ENCODE data around the gene CACNA1B.
"Not testable (repeated sequence)": the region's sequence is repeated elsewhere in the genome, so short reads cannot be mapped to it uniquely, and the experiment has no call there.

Gene CACNA1B

GRCh38 chr9:138104251-138105122 is 226.9 kb downstream of the CACNA1B start:
- DNase-seq: no peak

- DNase-seq: no peak
These were observed 227.5 kb downstream of the CACNA1B start for GRCh38 chr9:138105123-138105415.

- DNase-seq: no peak
These were observed 228.3 kb downstream of the CACNA1B start for GRCh38 chr9:138105561-138106505.

- not testable (repeated sequence) for DNase-seq
These were observed 229.5 kb downstream of the CACNA1B start for GRCh38 chr9:138107039-138107438.

GRCh38 chr9:138111607-138112006 is 234.0 kb downstream of the CACNA1B start:
- DNase-seq: no peak

- DNase-seq: no peak
These were observed 234.6 kb downstream of the CACNA1B start for GRCh38 chr9:138112090-138112748.

GRCh38 chr9:138112791-138113600 is 235.4 kb downstream of the CACNA1B start:
- no peak for DNase-seq

GRCh38 chr9:138113701-138114325 is 236.2 kb downstream of the CACNA1B start:
- DNase-seq: not testable (repeated sequence)

GRCh38 chr9:138114501-138115245 is 237.1 kb downstream of the CACNA1B start:
- DNase-seq: no peak

GRCh38 chr9:138115506-138115905 is 237.9 kb downstream of the CACNA1B start:
- no peak for DNase-seq

GRCh38 chr9:138116521-138116920 is 238.9 kb downstream of the CACNA1B start:
- no peak for DNase-seq

- DNase-seq: no peak
These were observed 239.6 kb downstream of the CACNA1B start for GRCh38 chr9:138117101-138117750.

- no peak for DNase-seq
These were observed 240.3 kb downstream of the CACNA1B start for GRCh38 chr9:138117836-138118235.

- no peak for DNase-seq
These were observed 241.1 kb downstream of the CACNA1B start for GRCh38 chr9:138118601-138119071.

GRCh38 chr9:138119202-138120027 is 241.8 kb downstream of the CACNA1B start:
- no peak for DNase-seq

- no peak for DNase-seq
These were observed 242.5 kb downstream of the CACNA1B start for GRCh38 chr9:138120072-138120471.

- DNase-seq: no peak
These were observed 243.2 kb downstream of the CACNA1B start for GRCh38 chr9:138120511-138121437.

GRCh38 chr9:138121438-138122050 is 244.0 kb downstream of the CACNA1B start:
- no peak for DNase-seq
